ENCODE results near the gene HDAC4.

GRCh38 chr2:239204136-239204875 lies 196.5 kb downstream of the HDAC4 start:
- TF ChIP-seq CTCF (IDR thresholded peaks at IDR 0.05) (no peak), POLR2A (IDR thresholded peaks at IDR 0.05) (no peak), POLR2AphosphoS5 (IDR thresholded peaks at IDR 0.05; ENCODE audit: insufficient read depth in 1 of 2, low read depth in 1 of 2) (no peak)
